SH-SY5Y (cell line): ENCODE data around the gene TPM2.

ENCODE experiments used
- GATA2 ChIP-seq: IDR thresholded peaks from 2 replicates; pipeline ENCODE4 v1.6.1; 2011; ENCODE audit warnings: mild to moderate bottlenecking, low read depth, low read length
- GATA3 ChIP-seq: IDR thresholded peaks from 2 replicates; pipeline ENCODE4 v1.6.1; 2011; ENCODE audit warnings: low read depth, mild to moderate bottlenecking, low read length, moderate library complexity

- no peak for TF ChIP-seq GATA2
- no peak for TF ChIP-seq GATA3
Observed at GRCh38 chr9:35726931-35727330, 37.2 kb upstream of the TPM2 start.
